Fibroblast of pulmonary artery (primary cell): ENCODE results near the gene MFRP.

Experiments used
- DNase-seq: peaks from one replicate; pipeline ENCODE4 v3.0.0-alpha.2; 2010; ENCODE audit warnings: low read depth
- H3K4me3 ChIP-seq: replicated peaks from 2 replicates; pipeline ENCODE4 v1.5.1; 2011; ENCODE audit warnings: low read depth, mild to moderate bottlenecking, control low read depth, low read length, moderate library complexity
- CTCF ChIP-seq: IDR thresholded peaks from 2 replicates; pipeline ENCODE4 v1.5.1; 2011; ENCODE audit warnings: mild to moderate bottlenecking, control low read depth, low read length, inconsistent platforms; ENCODE audit errors: missing control alignments

MFRP gene

GRCh38 chr11:119361941-119362725, 15.6 kb upstream of the MFRP start:
- H3K4me3 ChIP-seq: no peak overlapping the region
- TF ChIP-seq CTCF: no peak
- no peak for DNase-seq

- peak; percentile 56 for DNase-seq
- no peak overlapping the region for H3K4me3 ChIP-seq
- TF ChIP-seq CTCF: no peak
These were observed 14.7 kb upstream of the MFRP start for GRCh38 chr11:119361056-119361787.

DNA sequence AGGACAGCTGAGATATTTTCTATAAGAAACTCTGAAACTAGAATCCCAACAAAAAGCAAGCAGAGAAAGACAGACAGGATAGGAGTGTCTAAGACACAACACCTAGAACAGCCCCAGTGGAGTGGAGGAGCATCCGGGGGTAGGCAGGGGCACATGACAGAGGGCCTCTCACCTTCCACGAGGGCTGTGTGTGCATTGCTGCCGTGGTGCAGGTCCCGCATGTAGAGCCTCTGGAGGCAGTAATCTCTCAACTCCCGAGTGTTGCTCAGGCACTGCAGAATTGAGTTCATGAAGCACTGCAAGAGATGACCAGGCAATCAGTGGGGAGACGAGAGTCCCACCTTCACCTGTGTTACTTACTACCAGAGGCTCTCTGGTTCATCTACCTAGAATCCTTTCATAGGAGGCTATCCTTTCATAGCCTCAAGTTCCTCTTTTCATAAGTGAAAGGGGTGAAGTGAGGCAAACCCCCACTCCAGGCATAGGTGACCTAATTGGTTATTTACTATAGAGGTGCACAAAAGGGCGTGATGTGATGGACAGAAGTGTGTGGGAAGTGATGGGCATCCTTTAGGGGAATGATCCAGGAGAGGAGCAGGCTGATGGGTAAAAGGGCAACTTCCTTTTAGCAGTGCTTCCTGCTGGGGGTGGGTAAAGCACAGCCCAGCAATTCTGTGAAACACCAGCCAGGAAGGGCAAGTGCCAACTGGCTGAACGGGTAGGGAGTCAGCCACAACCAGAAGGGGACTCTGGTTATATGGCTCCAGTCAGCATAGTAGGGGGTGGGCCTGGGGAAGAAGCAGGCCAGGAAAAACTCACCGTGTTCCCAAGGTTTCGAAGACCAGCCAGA, 13.1 kb upstream of the MFRP start:
- no peak for TF ChIP-seq CTCF
- DNase-seq: no peak
- H3K4me3 ChIP-seq: no peak overlapping the region

- peak overlapping the region; percentile 61 for H3K4me3 ChIP-seq
- TF ChIP-seq CTCF: no peak
- no peak for DNase-seq
These were observed 10.6 kb upstream of the MFRP start for GRCh38 chr11:119357074-119357473.

DNA sequence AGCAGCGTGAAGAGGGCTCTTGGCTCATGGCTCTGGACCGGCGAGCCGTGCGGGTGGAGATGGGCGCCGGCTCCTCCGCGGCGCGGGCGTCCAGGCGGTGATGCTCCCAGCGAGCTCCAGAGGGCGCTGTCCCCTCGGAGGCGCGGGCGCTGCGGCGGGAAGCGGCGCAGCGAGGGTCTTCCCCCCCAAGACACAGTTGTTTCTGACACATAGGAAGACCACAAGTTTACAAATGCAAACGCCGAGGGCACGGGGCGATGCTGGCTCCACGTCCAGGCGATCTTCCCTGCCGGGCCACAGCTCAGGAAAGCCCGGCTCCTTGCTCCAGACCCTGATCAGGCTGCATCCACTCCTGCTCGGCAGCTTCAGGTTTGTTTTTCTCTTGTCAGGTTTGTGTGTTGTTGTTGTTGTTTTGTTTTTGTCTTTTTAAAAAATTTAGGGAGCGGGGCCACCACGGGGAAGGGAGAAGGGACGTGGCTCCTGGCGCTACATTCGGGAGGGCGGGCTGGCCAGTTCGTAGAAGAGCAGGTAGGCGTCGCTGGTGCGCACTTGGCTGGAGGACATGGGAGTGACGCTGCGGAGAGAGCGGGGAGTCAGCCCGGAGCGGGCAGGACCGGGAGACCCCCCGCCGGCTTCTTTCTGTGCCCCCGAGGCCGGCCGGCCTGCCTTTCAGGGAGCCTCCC, 10.0 kb upstream of the MFRP start:
- DNase-seq: peak; percentile 73
- peak overlapping the region; percentile 61 for H3K4me3 ChIP-seq
- TF ChIP-seq CTCF: peak; percentile 58

- TF ChIP-seq CTCF: no peak
- H3K4me3 ChIP-seq: no peak overlapping the region
- DNase-seq: no peak
These were observed 8.8 kb upstream of the MFRP start for GRCh38 chr11:119355091-119355843.
